ENCODE measurements around the gene URB1.
"Not testable (repeated sequence)": the region's sequence is repeated elsewhere in the genome, so short reads cannot be mapped to it uniquely, and the experiment has no call there.

Gene URB1

GRCh38 chr21:32370998-32371766, 21.6 kb downstream of the URB1 start:
- no peak for FAIRE-seq

- not testable (repeated sequence) for FAIRE-seq
These were observed 23.9 kb downstream of the URB1 start for GRCh38 chr21:32368961-32369360.

GRCh38 chr21:32368386-32368785, 24.4 kb downstream of the URB1 start:
- FAIRE-seq: no peak

GRCh38 chr21:32367158-32367557, 25.7 kb downstream of the URB1 start:
- no peak for FAIRE-seq

- FAIRE-seq: no peak
These were observed 26.6 kb downstream of the URB1 start for GRCh38 chr21:32366191-32366590.

GRCh38 chr21:32364796-32365195, 28.0 kb downstream of the URB1 start:
- FAIRE-seq: no peak

GRCh38 chr21:32364387-32364786, 28.4 kb downstream of the URB1 start:
- no peak for FAIRE-seq

GRCh38 chr21:32360401-32360975, 32.3 kb downstream of the URB1 start:
- no peak for FAIRE-seq

- FAIRE-seq: no peak
These were observed 33.0 kb downstream of the URB1 start for GRCh38 chr21:32359719-32360260.

GRCh38 chr21:32356874-32357395, 35.9 kb downstream of the URB1 start:
- no peak for FAIRE-seq

- no peak for FAIRE-seq
These were observed 39.7 kb downstream of the URB1 start for GRCh38 chr21:32353002-32353711.

- no peak for FAIRE-seq
These were observed 40.3 kb downstream of the URB1 start for GRCh38 chr21:32352526-32352925.

GRCh38 chr21:32351428-32351827, 41.4 kb downstream of the URB1 start:
- no peak for FAIRE-seq

GRCh38 chr21:32350981-32351380, 41.8 kb downstream of the URB1 start:
- FAIRE-seq: no peak

- no peak for FAIRE-seq
These were observed 42.4 kb downstream of the URB1 start for GRCh38 chr21:32350211-32350980.

GRCh38 chr21:32349333-32349944, 43.4 kb downstream of the URB1 start:
- FAIRE-seq: no peak

- FAIRE-seq: no peak
These were observed 44.0 kb downstream of the URB1 start for GRCh38 chr21:32348604-32349332.

GRCh38 chr21:32347977-32348376, 44.8 kb downstream of the URB1 start:
- no peak for FAIRE-seq

GRCh38 chr21:32347351-32347750, 45.5 kb downstream of the URB1 start:
- FAIRE-seq: no peak

GRCh38 chr21:32346951-32347350, 45.9 kb downstream of the URB1 start:
- FAIRE-seq: no peak
